ENCODE data around the gene AJAP1.

GRCh38 chr1:4693891-4694290, 39.5 kb downstream of the AJAP1 start:
- TF ChIP-seq CTCF (IDR thresholded peaks at IDR 0.05) (no peak), POLR2AphosphoS5 (IDR thresholded peaks at IDR 0.05; ENCODE audit: low read depth, low read length) (no peak)

Measured in Panc1 (cell line).